ENCODE data around the gene RPTOR. TPM values are rescaled to one million over a fixed set of nuclear protein-coding genes. Genes with fewer than 3 reads are reported as not detected.

RPTOR gene
- total and polyA plus RNA-seq, 10 of the 15 experiments (the other 5 are each of a cell fraction or from before 2014, with no cell fraction given) = 0.18 to 32.1 (median 7.8) TPM

- ChIA-PET RAD21 (ENCODE audit: unreplicated experiment) (no interaction called here), SMC1A (ENCODE audit: uncharacterized antibody, unreplicated experiment) (no interaction called here), POLR2A (no interaction called here), CTCF (no interaction called here)
- no peaks in the 10 kb centered on the region for H3K27me3 ChIP-seq (replicated peaks in 1 of 2; ENCODE audit: control insufficient read depth in 2 of 2, insufficient read depth in 2 of 2, low read length in 1 of 2)
- H3K79me2 ChIP-seq (ENCODE audit: control insufficient read depth, insufficient read depth, low read length) = no peaks in the 10 kb centered on the region
- no TSS peak for BruUV-seq (replicated peaks)
- DNase-seq (ENCODE audit: low read depth, low spot score) = no peak
- H3K36me3 ChIP-seq (ENCODE audit: control insufficient read depth in 2 of 2, insufficient read depth in 2 of 2, low read length in 1 of 2) = 0 out of 4 replicates have a peak, but pooled peaks cover 0 to 6% of the 10 kb centered on the region in 2 experiments
- no peaks in the 10 kb centered on the region for H3K4me1 ChIP-seq (ENCODE audit: control insufficient read depth, insufficient read depth, low read length)
- in situ Hi-C loops (cut with MboI) (no loop called here), intact Hi-C loops (cut with micrococcal nuclease; ENCODE audit: unreplicated experiment) (no loop called here)
- no peaks in the 10 kb centered on the region for H3K9me3 ChIP-seq (replicated peaks; ENCODE audit: control insufficient read depth, insufficient read depth, low read length)
- H3K27ac ChIP-seq (ENCODE audit: control insufficient read depth, insufficient read depth) = no peak overlapping the region
- 100% methylated on average over 2 of the region's 2 CpGs for WGBS (ENCODE audit: insufficient coverage, insufficient replicate concordance, low lambda C conversion rate, missing lambda C conversion rate)
- no peak overlapping the region for H3K9ac ChIP-seq (ENCODE audit: control insufficient read depth, insufficient read depth, low read length)
- no peak overlapping the region for H3K4me3 ChIP-seq
- TF ChIP-seq BCL11A (IDR thresholded peaks at IDR 0.05; ENCODE audit: low read depth, low read length) (no peak), ZBTB11 (CRISPR knock-in tag; IDR thresholded peaks at IDR 0.05) (no peak), CHD1 (IDR thresholded peaks at IDR 0.05; ENCODE audit: low read depth, low read length) (no peak), BCLAF1 (IDR thresholded peaks at IDR 0.05) (no peak), HDAC2 (IDR thresholded peaks at IDR 0.05) (no peak), STAT3 (IDR thresholded peaks at IDR 0.05; ENCODE audit: low read depth, low read length) (no peak)
- no peak for FAIRE-seq
- H3K4me2 ChIP-seq (ENCODE audit: control insufficient read depth, insufficient read depth) = no peak overlapping the region
- H4K20me1 ChIP-seq (ENCODE audit: control insufficient read depth, insufficient read depth) = no peaks in the 10 kb centered on the region
- no peak for ATAC-seq
- H2AFZ ChIP-seq (ENCODE audit: control insufficient read depth, low read depth, low read length) = no peak overlapping the region
Measured at GRCh38 chr17:80935526-80935925, 390.9 kb downstream of the RPTOR start.
